GM18505 (cell line): ENCODE results near the gene OR2B2.
"Not testable (repeated sequence)": the region's sequence is repeated elsewhere in the genome, so short reads cannot be mapped to it uniquely, and the experiment has no call there.

Source experiments
- ATAC-seq: cut with Tn5 transposase; IDR thresholded peaks from one replicate; pipeline ENCODE4 v1.9.1; 2021; ENCODE audit not compliant: unreplicated experiment
- POLR2A ChIP-seq: IDR thresholded peaks from 4 replicates; pipeline ENCODE4 v1.6.1; 2011; ENCODE audit warnings: borderline replicate concordance; ENCODE audit not compliant: insufficient read depth, insufficient read length; ENCODE audit errors: extremely low read depth

Gene OR2B2

GRCh38 chr6:27901801-27902200 is 10.4 kb downstream of the OR2B2 start:
- ATAC-seq, result no peak
- no peak for TF ChIP-seq POLR2A

DNA sequence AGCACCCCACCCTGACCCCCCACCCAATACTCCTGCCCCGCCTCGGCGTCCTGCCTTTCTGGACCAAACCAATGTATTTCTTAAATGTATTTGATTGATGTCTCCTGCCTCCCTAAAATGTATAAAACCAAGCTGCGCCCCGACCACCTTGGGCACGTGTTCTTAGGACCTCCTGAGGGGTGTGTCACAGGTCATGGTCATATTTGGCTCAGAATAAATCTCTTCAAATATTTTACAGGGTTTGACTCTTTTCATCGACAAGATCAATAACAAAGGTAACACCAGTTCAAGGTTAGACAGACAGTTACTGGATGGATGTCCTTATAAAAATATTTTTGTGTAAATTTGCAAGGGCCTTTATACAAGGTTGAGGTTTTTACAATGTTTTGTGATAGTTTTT is 12.0 kb downstream of the OR2B2 start:
- not testable (repeated sequence) for ATAC-seq

- ATAC-seq, result no peak
- no peak for TF ChIP-seq POLR2A
These were observed 12.7 kb downstream of the OR2B2 start for GRCh38 chr6:27899543-27899942.

GRCh38 chr6:27897580-27898206 is 14.5 kb downstream of the OR2B2 start:
- ATAC-seq, result no peak
- TF ChIP-seq POLR2A, result no peak

- ATAC-seq, result no peak
- TF ChIP-seq POLR2A, result no peak
These were observed 15.8 kb downstream of the OR2B2 start for GRCh38 chr6:27896398-27896796.

DNA sequence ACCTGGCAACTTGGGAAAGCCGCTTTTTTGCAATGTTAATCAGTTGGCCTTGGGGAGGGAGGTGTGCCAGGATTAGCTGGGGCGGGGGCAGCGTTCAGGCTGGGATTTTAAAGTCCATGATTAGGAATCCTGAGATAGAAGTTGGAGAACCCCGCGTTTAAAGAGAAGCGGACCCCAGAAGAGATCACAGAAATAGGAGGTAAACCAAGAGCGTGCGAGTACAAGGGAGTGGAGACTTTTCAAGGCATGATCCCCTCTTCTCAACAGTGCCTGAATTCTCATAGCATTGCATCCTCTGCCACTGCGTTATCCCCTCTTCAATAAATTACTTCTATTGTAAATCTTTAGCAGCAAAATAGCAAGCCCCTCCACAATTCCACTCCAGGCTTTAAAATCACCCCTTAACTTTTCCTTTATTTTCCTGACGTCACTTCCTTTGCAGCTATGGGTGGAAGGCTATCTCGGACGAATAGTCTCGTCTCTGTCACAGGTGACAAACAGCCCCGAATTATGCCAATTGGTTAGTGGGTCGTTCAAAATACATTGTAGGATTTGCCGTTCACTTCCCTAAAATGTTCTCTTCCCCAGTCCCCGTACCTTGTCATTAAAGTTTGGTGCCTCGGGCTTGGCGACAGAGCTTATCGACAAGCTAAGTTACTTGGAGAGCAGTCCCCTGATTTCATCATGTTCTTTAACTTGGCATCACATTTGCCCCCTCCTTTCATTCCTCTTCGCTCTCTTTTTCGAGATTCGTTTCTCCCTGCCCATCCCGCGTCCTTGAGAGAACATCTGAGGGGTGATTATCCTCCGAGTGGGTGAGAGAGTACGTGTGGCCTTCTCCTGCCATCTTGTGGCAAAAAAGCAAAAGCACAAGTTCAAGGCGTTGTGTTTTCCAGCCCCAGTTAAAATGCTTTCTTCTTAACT is 17.1 kb downstream of the OR2B2 start:
- no peak for TF ChIP-seq POLR2A
- no peak for ATAC-seq

GRCh38 chr6:27893836-27894807 is 18.1 kb downstream of the OR2B2 start:
- ATAC-seq, result no peak

GRCh38 chr6:27893059-27893835 is 18.9 kb downstream of the OR2B2 start:
- peak; percentile 48 for ATAC-seq
- TF ChIP-seq POLR2A, result peak; percentile 99

More at GRCh38 chr6:27893836-27894807, 18.1 kb downstream of the OR2B2 start:
- peak; percentile 37 for TF ChIP-seq POLR2A

DNA sequence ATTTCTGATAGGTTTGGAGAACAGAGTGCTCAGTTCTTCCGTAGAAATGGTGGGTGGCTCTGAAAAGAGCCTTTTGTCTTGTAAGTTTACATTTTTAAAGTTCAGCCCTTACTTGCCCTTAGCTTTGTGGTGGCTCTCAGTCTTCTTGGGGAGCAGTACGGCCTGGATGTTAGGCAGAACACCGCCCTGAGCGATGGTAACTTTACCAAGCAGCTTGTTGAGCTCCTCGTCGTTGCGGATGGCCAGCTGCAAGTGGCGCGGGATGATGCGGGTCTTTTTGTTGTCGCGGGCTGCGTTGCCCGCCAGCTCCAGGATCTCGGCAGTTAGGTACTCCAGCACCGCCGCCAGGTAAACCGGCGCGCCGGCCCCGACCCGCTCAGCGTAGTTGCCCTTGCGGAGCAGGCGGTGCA is 19.5 kb downstream of the OR2B2 start:
- TF ChIP-seq POLR2A, result no peak
- ATAC-seq, result no peak

DNA sequence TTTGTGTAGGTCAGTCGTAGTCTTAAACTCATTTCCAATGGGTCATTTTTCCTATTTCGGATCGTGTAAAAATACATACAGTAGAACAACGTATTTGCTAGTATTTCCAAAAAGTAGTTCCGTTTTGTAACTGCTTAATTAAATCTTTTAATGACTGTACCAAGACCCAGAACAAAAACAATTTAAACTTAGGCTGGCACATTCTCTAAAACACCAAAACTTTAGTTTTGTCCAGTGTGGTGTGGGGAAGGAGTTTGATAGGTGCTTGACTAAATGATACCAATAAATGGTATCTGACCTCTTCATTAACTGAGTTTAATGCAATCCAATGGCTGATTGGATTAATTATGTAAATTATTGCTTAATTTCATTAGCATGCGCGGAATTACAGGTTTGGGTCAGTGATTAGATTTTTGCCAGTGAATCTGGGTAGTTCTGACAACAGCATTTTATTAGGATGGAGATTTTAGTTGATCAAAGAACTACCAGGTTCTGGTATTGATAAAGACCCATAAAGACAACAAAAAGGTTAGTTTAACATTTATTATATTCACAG is 20.8 kb downstream of the OR2B2 start:
- ATAC-seq, result no peak
- no peak for TF ChIP-seq POLR2A

GRCh38 chr6:27890445-27891319 is 21.5 kb downstream of the OR2B2 start:
- peak; percentile 100 for TF ChIP-seq POLR2A
- peak; percentile 42 for ATAC-seq
